ENCODE data around the gene CDKL1. TPM values are rescaled to one million over a fixed set of nuclear protein-coding genes. Genes with fewer than 3 reads are reported as not detected.
"Not testable (repeated sequence)": the region's sequence is repeated elsewhere in the genome, so short reads cannot be mapped to it uniquely, and the experiment has no call there.

Gene CDKL1
- polyA plus RNA-seq, 2 of the 4 experiments (the other 2 are of a cell fraction) = 10.2 to 11.0 TPM

GRCh38 chr14:50373959-50374358 lies 22.7 kb downstream of the CDKL1 start (continued):
- no peak for TF ChIP-seq ATOH8 (CRISPR knock-in tag; IDR thresholded peaks at IDR 0.05; ENCODE audit: low read depth)

- ATAC-seq = no peak
- Histone ChIP-seq H3K9me3 (no peaks in the 10 kb centered on the region), H3K27ac (no peak overlapping the region), H3K4me2 (no peak overlapping the region), H3K4me1 (no peaks in the 10 kb centered on the region), H3K4me3 (no peak overlapping the region)
- ChIA-PET CTCF (interaction anchor here (0.7 kb wide), 1 partner anchor 12 kb away, joined by 3 read pairs; no protein-coding TSS in a partner anchor), POLR2A (no interaction called here)
- no peak for TF ChIP-seq CHD2 (IDR thresholded peaks at IDR 0.05; ENCODE audit: low read length, partially characterized antibody)
- no peak for TF ChIP-seq MAFK (IDR thresholded peaks at IDR 0.05; ENCODE audit: partially characterized antibody)
- no peak for TF ChIP-seq HOXA7 (CRISPR knock-in tag; IDR thresholded peaks at IDR 0.05)
- DNase-seq (ENCODE audit: low read depth in 1 of 2, low spot score in 1 of 2) = no peak
- FAIRE-seq = no peak
- 100% methylated on average over 2 of the region's 4 CpGs for WGBS (ENCODE audit: missing lambda C conversion rate)
These were observed 25.1 kb downstream of the CDKL1 start for GRCh38 chr14:50371546-50371945.

GRCh38 chr14:50366589-50366988 lies 30.1 kb downstream of the CDKL1 start:
- DNase-seq (ENCODE audit: low read depth in 1 of 2, low spot score in 1 of 2) (no peak), FAIRE-seq (no peak), ATAC-seq (no peak)
- Histone ChIP-seq H3K4me2 (no peak overlapping the region), H3K27ac (no peak overlapping the region), H3K4me3 (no peak overlapping the region), H3K9me3 (no peaks in the 10 kb centered on the region), H3K4me1 (peaks cover 17% of the 10 kb centered on the region)
- WGBS (ENCODE audit: missing lambda C conversion rate) = 87% methylated on average over 4 of the region's 4 CpGs
- ChIA-PET CTCF (interaction anchor here (0.5 to 1.9 kb wide), 2 partner anchors 45 to 306 kb away, joined by 3 to 6 read pairs; no protein-coding TSS in a partner anchor), POLR2A (no interaction called here)
- TF ChIP-seq ZC3H11A (IDR thresholded peaks at IDR 0.05) (no peak), KDM5A (IDR thresholded peaks at IDR 0.05) (no peak), USF2 (IDR thresholded peaks at IDR 0.05) (no peak), CBX8 (IDR thresholded peaks at IDR 0.05) (no peak), MAX (IDR thresholded peaks at IDR 0.05) (no peak), SMC3 (IDR thresholded peaks at IDR 0.05) (no peak), EHF (CRISPR knock-in tag; IDR thresholded peaks at IDR 0.05) (no peak), RFX5 (IDR thresholded peaks at IDR 0.05) (no peak), HOXB5 (CRISPR knock-in tag; IDR thresholded peaks at IDR 0.05) (no peak), GATA3 (IDR thresholded peaks at IDR 0.05; ENCODE audit: borderline replicate concordance) (no peak), CHD4 (IDR thresholded peaks at IDR 0.05; ENCODE audit: borderline replicate concordance) (no peak), TFCP2L1 (CRISPR knock-in tag; IDR thresholded peaks at IDR 0.05) (no peak)

GRCh38 chr14:50366115-50366514 lies 30.6 kb downstream of the CDKL1 start:
- POLR2A ChIA-PET = no interaction called here
- FAIRE-seq = no peak
- no peak for TF ChIP-seq MAZ (IDR thresholded peaks at IDR 0.05; ENCODE audit: borderline replicate concordance, low read depth, low read length)
- TF ChIP-seq FOSL2 (IDR thresholded peaks at IDR 0.05) = no peak
- no peak for TF ChIP-seq FOSL2 (CRISPR knock-in tag; IDR thresholded peaks at IDR 0.05)
- TF ChIP-seq CEBPB (IDR thresholded peaks at IDR 0.05) = no peak
- no peak for TF ChIP-seq USF2 (IDR thresholded peaks at IDR 0.05)
- TF ChIP-seq HEYL (CRISPR knock-in tag; IDR thresholded peaks at IDR 0.05) = no peak
- TF ChIP-seq CHD4 (IDR thresholded peaks at IDR 0.05; ENCODE audit: borderline replicate concordance) = no peak
- no peak for TF ChIP-seq HOXB5 (CRISPR knock-in tag; IDR thresholded peaks at IDR 0.05)
- no peak for TF ChIP-seq ESRRA (IDR thresholded peaks at IDR 0.05; ENCODE audit: borderline replicate concordance, low read length)
- TF ChIP-seq CBX2 (IDR thresholded peaks at IDR 0.05; ENCODE audit: borderline replicate concordance, low read depth) = no peak
- no peak for TF ChIP-seq KDM5A (IDR thresholded peaks at IDR 0.05)
- no peak for TF ChIP-seq MYC (IDR thresholded peaks at IDR 0.05; ENCODE audit: borderline replicate concordance, low read length)
- no peak for TF ChIP-seq BHLHE40 (IDR thresholded peaks at IDR 0.05; ENCODE audit: low read depth, low read length)
- no peak for TF ChIP-seq SREBF2 (IDR thresholded peaks at IDR 0.05)
- TF ChIP-seq RAD21 (conservative IDR thresholded peaks at IDR 0.05 in 1 of 2, IDR thresholded peaks at IDR 0.05 in 1 of 2) = no peak
- Histone ChIP-seq H3K4me3 (no peak overlapping the region), H3K27ac (no peak overlapping the region), H3K4me1 (peaks cover 17% of the 10 kb centered on the region), H3K4me2 (no peak overlapping the region), H3K9me3 (no peaks in the 10 kb centered on the region)
- CTCF ChIA-PET = interaction anchor here (0.5 kb wide), 1 partner anchor 307 kb away, joined by 3 read pairs; no protein-coding TSS in a partner anchor
- 75% methylated on average over 3 of the region's 3 CpGs for WGBS (ENCODE audit: missing lambda C conversion rate)
- no peak for ATAC-seq
- DNase-seq (ENCODE audit: low read depth in 1 of 2, low spot score in 1 of 2) = no peak

GRCh38 chr14:50365572-50365971 lies 31.1 kb downstream of the CDKL1 start:
- CTCF ChIA-PET = interaction anchor here (0.6 to 1.6 kb wide), 5 partner anchors 18 to 609 kb away, joined by 3 to 5 read pairs (median 3); partner anchors contain the start of gene MAP4K5
- DNase-seq (ENCODE audit: low read depth in 1 of 2, low spot score in 1 of 2); ATAC-seq; FAIRE-seq; H3K4me3 ChIP-seq; POLR2A ChIA-PET; H3K9me3 ChIP-seq; H3K27ac ChIP-seq; H3K4me2 ChIP-seq: not testable (repeated sequence)
- 86% methylated on average over 7 of the region's 7 CpGs for WGBS (ENCODE audit: missing lambda C conversion rate)
- H3K4me1 ChIP-seq = peaks cover 17% of the 10 kb centered on the region
